Measurements from ENCODE around the gene RRP8.

The RRP8 gene

GRCh38 chr11:6638429-6638828 lies 35.0 kb upstream of the RRP8 start:
- no peak for TF ChIP-seq ZFP30 (CRISPR knock-in tag; IDR thresholded peaks at IDR 0.05)
- TF ChIP-seq POU6F1 (CRISPR knock-in tag; IDR thresholded peaks at IDR 0.05; ENCODE audit: borderline replicate concordance, low read depth), result no peak
- no peak for TF ChIP-seq ISL1 (CRISPR knock-in tag; IDR thresholded peaks at IDR 0.05)
- TF ChIP-seq ZFP3 (CRISPR knock-in tag; IDR thresholded peaks at IDR 0.05), result no peak
- TF ChIP-seq ZC3H10 (CRISPR knock-in tag; IDR thresholded peaks at IDR 0.05), result no peak
- TF ChIP-seq PPARA (CRISPR knock-in tag; IDR thresholded peaks at IDR 0.05; ENCODE audit: borderline replicate concordance), result no peak
- no peak for TF ChIP-seq ZNF70 (CRISPR knock-in tag; IDR thresholded peaks at IDR 0.05)
- TF ChIP-seq BACH2 (CRISPR knock-in tag; IDR thresholded peaks at IDR 0.05; ENCODE audit: borderline replicate concordance), result no peak
- TF ChIP-seq TCF4 (CRISPR knock-in tag; IDR thresholded peaks at IDR 0.05; ENCODE audit: borderline replicate concordance), result no peak
- no peak for TF ChIP-seq TOX (CRISPR knock-in tag; IDR thresholded peaks at IDR 0.05; ENCODE audit: borderline replicate concordance)
- no peak for TF ChIP-seq ZNF565 (CRISPR knock-in tag; conservative IDR thresholded peaks at IDR 0.05; ENCODE audit: low read depth)
- no peak for TF ChIP-seq TSHZ2 (CRISPR knock-in tag; IDR thresholded peaks at IDR 0.05)
- TF ChIP-seq ZNF8 (CRISPR knock-in tag; IDR thresholded peaks at IDR 0.05), result no peak

GRCh38 chr11:6637871-6638270 lies 34.5 kb upstream of the RRP8 start:
- TF ChIP-seq TSHZ2 (CRISPR knock-in tag; IDR thresholded peaks at IDR 0.05) (no peak), CSDC2 (CRISPR knock-in tag; IDR thresholded peaks at IDR 0.05) (no peak), GLIS3 (CRISPR knock-in tag; IDR thresholded peaks at IDR 0.05) (no peak), PPARA (CRISPR knock-in tag; IDR thresholded peaks at IDR 0.05; ENCODE audit: borderline replicate concordance) (no peak), SNAI2 (CRISPR knock-in tag; IDR thresholded peaks at IDR 0.05) (no peak)
- ATAC-seq, result no peak; the same call in 2 of the 3 replicates

More at GRCh38 chr11:6638429-6638828, 35.0 kb upstream of the RRP8 start:
- no peak; the same call in 2 of the 3 replicates for ATAC-seq

- no peak for ATAC-seq
- no peak for TF ChIP-seq BACH2 (CRISPR knock-in tag; IDR thresholded peaks at IDR 0.05; ENCODE audit: borderline replicate concordance)
- no peak for TF ChIP-seq CSDC2 (CRISPR knock-in tag; IDR thresholded peaks at IDR 0.05)
- no peak for TF ChIP-seq PATZ1 (CRISPR knock-in tag; IDR thresholded peaks at IDR 0.05; ENCODE audit: borderline replicate concordance)
- TF ChIP-seq CSRNP3 (CRISPR knock-in tag; IDR thresholded peaks at IDR 0.05), result no peak
- no peak for TF ChIP-seq CREB5 (CRISPR knock-in tag; IDR thresholded peaks at IDR 0.05; ENCODE audit: low read depth)
- TF ChIP-seq ZNF565 (CRISPR knock-in tag; conservative IDR thresholded peaks at IDR 0.05; ENCODE audit: low read depth), result no peak
These were observed 33.1 kb upstream of the RRP8 start for GRCh38 chr11:6636480-6636879.
